Activated naive CD8-positive, alpha-beta T cell (primary cell): ENCODE data around the gene ANKRD31.
"Not testable (repeated sequence)": the region's sequence is repeated elsewhere in the genome, so short reads cannot be mapped to it uniquely, and the experiment has no call there.

Experiments
- H3K27ac Mint-ChIP-seq: one replicate; pipeline ENCODE4 v1.8.0; 2021; ENCODE audit warnings: mixed read lengths
- H3K27me3 Mint-ChIP-seq: one replicate; pipeline ENCODE4 v1.8.0; 2021; ENCODE audit warnings: mixed read lengths
- H3K36me3 Mint-ChIP-seq: one replicate; pipeline ENCODE4 v1.8.0; 2021; ENCODE audit warnings: mixed read lengths
- H3K4me1 Mint-ChIP-seq: one replicate; pipeline ENCODE4 v1.8.0; 2021; ENCODE audit warnings: low read depth, mixed read lengths
- H3K4me3 Mint-ChIP-seq: one replicate; pipeline ENCODE4 v1.8.0; 2021; ENCODE audit warnings: mild to moderate bottlenecking, mixed read lengths
- H3K9me3 Mint-ChIP-seq: one replicate; pipeline ENCODE4 v1.8.0; 2021; ENCODE audit warnings: low read depth, mixed read lengths

The ANKRD31 gene

GRCh38 chr5:75138689-75139088 lies 98.0 kb downstream of the ANKRD31 start:
- Mint-ChIP-seq H3K36me3 (peaks cover 5% of the 10 kb centered on the region), H3K4me1 (peaks cover 10% of the 10 kb centered on the region), H3K4me3 (no peak overlapping the region), H3K27me3 (no peaks in the 10 kb centered on the region), H3K9me3 (no peaks in the 10 kb centered on the region), H3K27ac (no peak overlapping the region)

- Mint-ChIP-seq H3K36me3 (peaks cover 13% of the 10 kb centered on the region), H3K9me3 (peaks cover 4% of the 10 kb centered on the region), H3K27me3 (no peaks in the 10 kb centered on the region), H3K4me1 (no peaks in the 10 kb centered on the region), H3K27ac (no peak overlapping the region), H3K4me3 (no peak overlapping the region)
These were observed 105.8 kb downstream of the ANKRD31 start for GRCh38 chr5:75130818-75131349.

GRCh38 chr5:75116856-75117255 lies 119.8 kb downstream of the ANKRD31 start:
- H3K4me3 Mint-ChIP-seq: no peak overlapping the region
- peaks cover 2% of the 10 kb centered on the region for H3K36me3 Mint-ChIP-seq
- H3K27me3 Mint-ChIP-seq: no peaks in the 10 kb centered on the region
- peaks cover 6% of the 10 kb centered on the region for H3K9me3 Mint-ChIP-seq
- H3K4me1 Mint-ChIP-seq: peaks cover 3% of the 10 kb centered on the region
- H3K27ac Mint-ChIP-seq: no peak overlapping the region

GRCh38 chr5:75114311-75114710 lies 122.4 kb downstream of the ANKRD31 start:
- peaks cover 14% of the 10 kb centered on the region for H3K4me1 Mint-ChIP-seq
- not testable (repeated sequence) for H3K9me3 Mint-ChIP-seq, H3K27ac Mint-ChIP-seq, H3K27me3 Mint-ChIP-seq, H3K4me3 Mint-ChIP-seq, H3K36me3 Mint-ChIP-seq

- Mint-ChIP-seq H3K4me3 (no peak overlapping the region), H3K27ac (no peak overlapping the region), H3K9me3 (no peaks in the 10 kb centered on the region), H3K4me1 (peaks cover 21% of the 10 kb centered on the region), H3K27me3 (no peaks in the 10 kb centered on the region), H3K36me3 (no peaks in the 10 kb centered on the region)
These were observed 123.1 kb downstream of the ANKRD31 start for GRCh38 chr5:75113354-75114113.

- H3K4me1 Mint-ChIP-seq: peaks cover 27% of the 10 kb centered on the region
- no peaks in the 10 kb centered on the region for H3K9me3 Mint-ChIP-seq
- peaks cover 2% of the 10 kb centered on the region for H3K36me3 Mint-ChIP-seq
- no peak overlapping the region for H3K4me3 Mint-ChIP-seq
- H3K27me3 Mint-ChIP-seq: no peaks in the 10 kb centered on the region
- no peak overlapping the region for H3K27ac Mint-ChIP-seq
These were observed 127.6 kb downstream of the ANKRD31 start for GRCh38 chr5:75108931-75109596.

GRCh38 chr5:75108515-75108914 lies 128.2 kb downstream of the ANKRD31 start:
- Mint-ChIP-seq H3K27ac (no peak overlapping the region), H3K4me3 (no peak overlapping the region), H3K9me3 (no peaks in the 10 kb centered on the region), H3K27me3 (no peaks in the 10 kb centered on the region), H3K4me1 (peaks cover 27% of the 10 kb centered on the region), H3K36me3 (peaks cover 2% of the 10 kb centered on the region)

- H3K27me3 Mint-ChIP-seq, H3K9me3 Mint-ChIP-seq, H3K36me3 Mint-ChIP-seq, H3K4me3 Mint-ChIP-seq: not testable (repeated sequence)
- peak overlapping the region; percentile 1 for H3K27ac Mint-ChIP-seq
- peaks cover 19% of the 10 kb centered on the region for H3K4me1 Mint-ChIP-seq
These were observed 140.7 kb downstream of the ANKRD31 start for GRCh38 chr5:75095956-75096355.

GRCh38 chr5:75091597-75091996 lies 145.1 kb downstream of the ANKRD31 start:
- H3K9me3 Mint-ChIP-seq: no peaks in the 10 kb centered on the region
- H3K27ac Mint-ChIP-seq: no peak overlapping the region
- H3K36me3 Mint-ChIP-seq: peaks cover 2% of the 10 kb centered on the region
- H3K4me3 Mint-ChIP-seq: no peak overlapping the region
- peaks cover 42% of the 10 kb centered on the region for H3K4me1 Mint-ChIP-seq
- H3K27me3 Mint-ChIP-seq: no peaks in the 10 kb centered on the region

- Mint-ChIP-seq H3K27me3 (no peaks in the 10 kb centered on the region), H3K4me1 (peaks cover 27% of the 10 kb centered on the region), H3K9me3 (no peaks in the 10 kb centered on the region), H3K4me3 (no peak overlapping the region), H3K36me3 (peaks cover 2% of the 10 kb centered on the region), H3K27ac (no peak overlapping the region)
These were observed 147.0 kb downstream of the ANKRD31 start for GRCh38 chr5:75089662-75090061.

- Mint-ChIP-seq H3K27me3 (no peaks in the 10 kb centered on the region), H3K4me1 (peaks cover 23% of the 10 kb centered on the region), H3K9me3 (no peaks in the 10 kb centered on the region), H3K4me3 (no peak overlapping the region), H3K27ac (no peak overlapping the region), H3K36me3 (peaks cover 2% of the 10 kb centered on the region)
These were observed 147.5 kb downstream of the ANKRD31 start for GRCh38 chr5:75089137-75089536.

GRCh38 chr5:75088648-75089047 lies 148.0 kb downstream of the ANKRD31 start:
- peaks cover 2% of the 10 kb centered on the region for H3K36me3 Mint-ChIP-seq
- H3K4me3 Mint-ChIP-seq: no peak overlapping the region
- no peaks in the 10 kb centered on the region for H3K9me3 Mint-ChIP-seq
- no peaks in the 10 kb centered on the region for H3K27me3 Mint-ChIP-seq
- H3K27ac Mint-ChIP-seq: no peak overlapping the region
- peaks cover 23% of the 10 kb centered on the region for H3K4me1 Mint-ChIP-seq

GRCh38 chr5:75081510-75081909 lies 155.2 kb downstream of the ANKRD31 start:
- no peaks in the 10 kb centered on the region for H3K27me3 Mint-ChIP-seq
- H3K27ac Mint-ChIP-seq: no peak overlapping the region
- H3K36me3 Mint-ChIP-seq: no peaks in the 10 kb centered on the region
- no peak overlapping the region for H3K4me3 Mint-ChIP-seq
- H3K4me1 Mint-ChIP-seq: peaks cover 12% of the 10 kb centered on the region
- no peaks in the 10 kb centered on the region for H3K9me3 Mint-ChIP-seq

GRCh38 chr5:75079346-75079745 lies 157.3 kb downstream of the ANKRD31 start:
- H3K27ac Mint-ChIP-seq, H3K4me3 Mint-ChIP-seq, H3K27me3 Mint-ChIP-seq, H3K9me3 Mint-ChIP-seq, H3K36me3 Mint-ChIP-seq: not testable (repeated sequence)
- H3K4me1 Mint-ChIP-seq: peaks cover 20% of the 10 kb centered on the region

GRCh38 chr5:75078027-75078426 lies 158.7 kb downstream of the ANKRD31 start:
- H3K4me3 Mint-ChIP-seq: no peak overlapping the region
- H3K4me1 Mint-ChIP-seq: peaks cover 20% of the 10 kb centered on the region
- H3K9me3 Mint-ChIP-seq: no peaks in the 10 kb centered on the region
- no peak overlapping the region for H3K27ac Mint-ChIP-seq
- H3K36me3 Mint-ChIP-seq: no peaks in the 10 kb centered on the region
- H3K27me3 Mint-ChIP-seq: no peaks in the 10 kb centered on the region
